K562 (cell line): Measurements from ENCODE around the gene C19orf47. TPM values are rescaled to one million over a fixed set of nuclear protein-coding genes. Genes with fewer than 3 reads are reported as not detected.

Source experiments
- AFF4 ChIP-seq: sonication (generic); formaldehyde crosslinking; IDR thresholded peaks from 2 replicates; pipeline ENCODE4 v1.8.0; 2023; ENCODE audit warnings: mild to moderate bottlenecking, missing genetic modification reagents
- CUX1 ChIP-seq: fragments of 200-800 bp; sonication (Bioruptor generic); IDR thresholded peaks from 2 replicates; pipeline ENCODE4 v1.6.1; 2016; ENCODE audit warnings: missing genetic modification characterization, missing compliant biosample characterization
- HMBOX1 ChIP-seq: sonication (generic); IDR thresholded peaks from 2 replicates; pipeline ENCODE4 v1.6.1; 2016
- PRMT5 ChIP-seq: sonication (generic); formaldehyde crosslinking; IDR thresholded peaks from 2 replicates; pipeline ENCODE4 v1.5.0; 2020; ENCODE audit warnings: missing genetic modification reagents
- RCOR1 ChIP-seq, 2 experiments: IDR thresholded peaks; 2 replicates each; pipeline ENCODE4 v1.6.1; 2012; ENCODE audit warnings: low read depth in 2 of 2, low read length in 2 of 2, borderline replicate concordance in 1 of 2, improper control_type of control experiment in 1 of 2
- ZNF778 ChIP-seq: fragments of 450-650 bp; formaldehyde crosslinking; IDR thresholded peaks from 2 replicates; pipeline ENCODE4 v1.4.0; 2020; ENCODE audit warnings: mild to moderate bottlenecking, moderate library complexity
- polyA plus RNA-seq, 8 experiments: library from polyadenylated mRNA; depleted of rRNA in 4 of 8; stranded (reverse) in 5 of 8; unstranded in 3 of 8; fragments of >200 nt; fragmentation: Nextera tagmentation in 2 of 8; fragmentation: Illumina TruSeq in 1 of 8; extraction: Ambion mirVana in 2 of 8; extraction: Trizol in 1 of 8; gene quantifications; 2 replicates each; pipeline versions ENCODE4 v1.2.1 to v1.2.3, GENCODE V29; 2011 to 2014; ENCODE audit warnings: inconsistent platforms in 1 of 8, missing spikeins in 1 of 8
- total RNA-seq, 7 experiments: library from RNA; depleted of rRNA in 6 of 7; stranded (reverse); fragments of >200 nt in 6 of 7; fragmentation: Illumina TruSeq in 2 of 7; extraction: Trizol in 2 of 7; gene quantifications; 2 replicates each; pipeline versions ENCODE4 v1.2.1 to v1.2.3, GENCODE V29; 2011 to 2021; ENCODE audit warnings: low replicate concordance in 1 of 7

Gene C19orf47
- total and polyA plus RNA-seq, 9 of the 15 experiments (the other 6 are each of a cell fraction or from before 2014, with no cell fraction given): 0.08 to 26.1 (median 14.7) TPM

DNA sequence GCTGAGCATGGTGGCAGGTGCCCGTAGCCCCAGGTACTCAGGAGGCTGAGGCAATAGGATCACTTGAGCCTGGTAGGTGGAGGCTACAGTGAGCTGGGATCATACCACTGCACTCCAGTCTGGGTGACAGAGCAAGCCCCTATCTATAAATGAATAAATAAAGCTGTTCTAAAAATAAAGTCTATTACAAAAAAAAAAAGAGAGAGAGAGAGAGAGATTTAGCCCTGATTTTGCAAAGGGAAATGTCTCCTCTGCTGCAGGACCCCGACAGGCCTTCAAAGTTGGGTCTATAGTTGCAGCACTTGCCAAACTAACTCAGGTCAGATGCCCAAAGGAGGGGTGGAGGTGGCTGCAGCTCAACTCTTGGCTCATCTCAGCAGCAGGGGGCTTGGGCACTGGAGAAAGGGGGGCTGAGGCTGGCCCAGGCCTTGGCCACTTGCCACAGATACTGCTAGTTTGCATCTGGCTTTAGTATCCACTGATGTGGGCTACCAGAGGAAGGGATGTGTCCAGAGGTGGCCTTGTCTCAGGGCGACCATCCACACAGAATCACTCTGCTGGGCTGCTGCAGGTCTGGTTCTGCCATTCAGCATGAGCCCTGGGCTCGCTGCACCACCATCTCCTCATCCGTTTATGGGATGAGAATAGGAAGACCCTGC lies 32.3 kb downstream of the C19orf47 start (continued):
- TF ChIP-seq AFF4 (no peak), RCOR1 (IDR thresholded peaks at IDR 0.05; ENCODE audit: borderline replicate concordance in 1 of 2, low read depth in 2 of 2, low read length in 2 of 2) (no peak), HMBOX1 (no peak), ZNF778 (CRISPR knock-in tag) (no peak), PRMT5 (CRISPR knock-in tag) (no peak), CUX1 (CRISPR knock-in tag) (no peak)
